ENCODE results near the gene SMG5. TPM values are rescaled to one million over a fixed set of nuclear protein-coding genes. Genes with fewer than 3 reads are reported as not detected.

SMG5 gene
- total RNA-seq, 1 donor from 2014 or later: 91.6 TPM

DNA sequence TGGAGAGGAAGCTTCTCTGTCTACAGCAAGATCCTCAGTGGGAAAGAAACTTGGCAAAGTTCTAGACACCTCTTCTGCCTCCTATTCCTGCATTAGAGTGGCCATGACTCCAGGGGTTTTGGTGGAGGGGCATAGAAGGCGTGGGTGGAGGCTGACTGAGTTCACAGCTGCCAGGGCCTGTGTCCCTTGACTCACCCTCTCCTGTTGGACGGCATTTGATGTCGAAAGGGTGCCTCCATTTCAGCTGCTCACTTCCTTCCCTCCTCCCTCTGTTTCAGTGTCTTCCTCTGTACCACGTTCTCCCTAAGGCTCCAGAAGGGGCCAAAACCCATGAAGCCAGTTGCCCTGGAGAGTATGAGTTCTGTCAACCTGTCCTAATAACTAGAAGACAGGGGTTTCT, 2.1 kb upstream of the SMG5 start:
- intact Hi-C loops (cut with DNase I): loop anchor here (5.0 kb wide), 1 partner anchor 53 kb away; the partner anchor contains the start of genes CCT3 and TSACC
- no peak for DNase-seq (ENCODE audit: missing footprints)
- ATAC-seq: no peak

DNA sequence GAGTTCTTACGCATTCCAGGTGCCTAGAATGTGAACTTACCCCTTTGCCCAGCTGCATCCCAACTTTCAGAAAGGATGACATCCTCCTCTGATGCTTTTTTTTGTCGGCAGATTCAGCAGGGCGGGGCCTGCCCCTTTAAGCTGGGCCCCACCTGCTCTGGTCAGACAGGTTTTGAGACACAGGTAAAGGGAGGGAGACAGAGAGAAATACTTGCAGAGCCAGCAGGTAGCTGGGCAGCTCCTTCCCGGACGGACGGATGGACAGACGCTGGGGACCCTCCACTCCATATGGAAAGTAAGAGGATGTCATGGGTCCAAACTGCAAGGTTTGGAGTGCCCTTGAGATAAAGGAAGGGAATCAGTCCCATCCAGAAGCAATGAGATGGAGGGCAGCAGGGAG, 1.5 kb upstream of the SMG5 start, which contains the start of gene TMEM79:
Gene TMEM79, plus strand, starts transcription at position 214 of the 400 bp plus-strand sequence. CDS start 902 bp downstream, outside the sequence.
- ATAC-seq (no peak), DNase-seq (ENCODE audit: missing footprints) (no peak)
- intact Hi-C loops (cut with DNase I): loop anchor here (5.0 kb wide), 1 partner anchor 53 kb away; the partner anchor contains the start of genes CCT3 and TSACC

DNA sequence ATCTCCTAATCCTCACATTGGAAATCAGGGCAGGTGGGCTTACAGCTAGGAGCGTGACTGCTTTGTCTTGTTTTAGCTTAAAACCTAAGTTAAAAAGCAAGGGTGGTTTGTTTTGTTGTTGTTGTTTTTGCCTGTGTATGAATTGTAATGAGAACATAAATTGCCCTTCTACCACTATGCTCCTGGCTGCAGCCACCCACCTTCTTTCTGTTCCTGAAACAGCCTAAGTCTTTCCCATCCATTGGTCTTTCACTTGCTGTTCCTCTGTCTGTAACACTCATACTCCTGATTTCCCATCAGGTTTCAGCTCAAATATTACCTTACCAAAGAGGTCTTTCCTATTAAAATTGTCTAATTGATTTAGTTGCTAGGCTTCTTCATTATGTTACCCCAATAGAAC, 896 bp upstream of the SMG5 start:
- DNase-seq (ENCODE audit: missing footprints) (no peak), ATAC-seq (no peak)
- intact Hi-C loops (cut with DNase I): loop anchor here (5.0 kb wide), 1 partner anchor 54 kb away; the partner anchor contains the start of genes CCT3 and TSACC

DNA sequence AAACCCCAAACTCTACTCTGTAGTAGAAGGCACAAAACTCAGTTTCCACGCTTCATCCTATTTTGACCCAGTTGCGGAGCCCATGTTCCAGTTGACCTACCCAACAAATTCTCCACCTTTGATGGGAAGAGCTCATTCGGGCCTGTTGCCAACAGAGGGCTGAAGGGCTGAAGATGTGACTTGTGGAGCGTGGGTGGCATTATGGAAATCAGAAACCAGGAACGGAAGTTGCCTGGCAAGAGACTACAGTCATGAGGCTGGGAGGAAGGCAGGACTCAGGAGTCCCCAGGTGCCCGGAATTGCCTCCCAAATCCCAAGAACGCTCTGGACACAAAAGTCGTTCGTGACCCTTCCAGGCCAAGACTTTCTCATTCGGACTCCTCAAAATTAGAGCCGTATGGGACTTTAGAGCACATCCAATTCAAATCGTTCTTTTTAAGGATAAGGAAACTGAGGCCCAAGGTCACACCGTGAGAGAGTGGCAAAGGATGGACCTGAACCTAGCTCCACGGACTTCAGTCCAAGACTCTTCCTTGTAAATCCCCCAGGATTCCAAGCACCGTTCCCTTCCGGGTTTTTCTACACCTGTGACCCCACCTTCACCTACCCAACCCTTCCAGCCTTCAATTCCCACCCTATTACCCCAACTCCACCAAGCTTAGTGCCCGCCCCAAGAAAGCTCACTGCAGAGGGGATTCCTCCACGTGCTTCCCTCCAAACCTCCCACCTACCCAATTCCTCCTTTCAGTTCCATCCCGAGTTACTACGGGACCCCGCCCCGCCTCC, 739 bp downstream of the SMG5 start:
- no peak for DNase-seq (ENCODE audit: missing footprints)
- no peak for ATAC-seq
- intact Hi-C loops (cut with DNase I): loop anchor here (5.0 kb wide), 1 partner anchor 55 kb away; the partner anchor contains the start of genes CCT3 and TSACC

DNA sequence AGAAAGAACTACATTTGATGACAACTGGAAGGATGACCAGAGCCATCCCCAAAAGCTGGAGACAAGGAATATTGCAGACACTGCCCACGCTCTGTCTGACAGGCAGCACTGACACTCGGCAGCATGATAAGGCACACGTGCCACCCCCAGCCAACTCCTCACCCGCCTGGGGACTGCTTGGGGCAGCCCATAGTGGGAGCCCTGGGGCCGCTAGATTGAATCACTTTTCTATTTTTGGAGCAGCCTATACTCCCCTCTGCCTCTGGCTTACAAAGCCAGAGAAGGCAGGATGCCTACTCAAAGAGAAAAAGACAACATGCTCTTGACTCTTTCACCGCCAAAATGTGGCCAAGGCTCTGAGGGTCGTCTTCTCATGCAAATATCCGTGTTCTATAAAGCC, 1.3 kb downstream of the SMG5 start:
- intact Hi-C loops (cut with DNase I): loop anchor here (5.0 kb wide), 1 partner anchor 56 kb away; the partner anchor contains the start of genes CCT3 and TSACC
- DNase-seq (ENCODE audit: missing footprints): peak; percentile 78
- ATAC-seq: peak; percentile 77

DNA sequence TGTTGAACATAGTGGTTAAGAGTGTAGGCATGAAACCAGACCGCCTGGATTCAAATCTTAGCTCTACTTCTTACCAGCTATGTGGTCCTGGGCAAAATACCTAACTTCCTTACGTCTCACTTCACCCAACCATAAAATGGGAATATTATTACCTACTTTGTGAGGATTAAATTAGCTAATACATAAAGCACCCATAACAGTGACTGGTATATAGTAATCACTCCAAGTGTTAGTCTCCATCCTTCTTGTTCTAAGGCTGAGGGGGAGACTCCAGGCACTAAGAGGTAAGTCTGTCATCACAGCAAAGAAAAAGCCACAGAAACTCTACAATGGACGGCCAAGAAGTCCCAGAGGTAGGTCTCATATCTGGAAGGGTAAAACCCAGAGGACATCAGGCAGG, 2.8 kb downstream of the SMG5 start:
- intact Hi-C loops (cut with DNase I): loop anchor here (5.0 kb wide), 2 partner anchors 43 to 57 kb away; partner anchors contain the start of genes CCT3 and TSACC
- DNase-seq (ENCODE audit: missing footprints) (no peak), ATAC-seq (no peak)

DNA sequence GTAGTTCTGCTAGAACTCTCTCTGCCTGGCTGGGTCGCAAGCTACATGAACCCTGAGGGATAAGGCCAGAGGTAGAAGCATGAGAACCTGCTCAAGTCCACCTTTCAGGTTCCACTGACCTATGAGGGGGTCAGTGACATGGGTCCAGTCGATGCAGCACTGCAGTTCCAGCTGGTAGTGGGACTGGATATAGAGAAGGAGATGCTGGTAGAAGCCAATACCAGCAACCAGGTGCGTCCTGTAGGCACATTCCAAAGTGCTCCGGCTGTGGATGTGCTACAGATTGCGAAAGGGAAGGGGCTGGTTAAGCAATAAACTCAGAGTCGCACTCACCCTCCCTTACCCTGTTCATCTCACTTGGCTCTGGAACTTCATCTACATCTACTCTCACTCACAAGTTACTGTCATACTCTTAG, 5.7 kb downstream of the SMG5 start:
- intact Hi-C loops (cut with DNase I): loop anchor here (5.0 kb wide), 1 partner anchor 40 kb away; no protein-coding TSS in a partner anchor
- DNase-seq (ENCODE audit: missing footprints) (no peak), ATAC-seq (no peak)

DNA sequence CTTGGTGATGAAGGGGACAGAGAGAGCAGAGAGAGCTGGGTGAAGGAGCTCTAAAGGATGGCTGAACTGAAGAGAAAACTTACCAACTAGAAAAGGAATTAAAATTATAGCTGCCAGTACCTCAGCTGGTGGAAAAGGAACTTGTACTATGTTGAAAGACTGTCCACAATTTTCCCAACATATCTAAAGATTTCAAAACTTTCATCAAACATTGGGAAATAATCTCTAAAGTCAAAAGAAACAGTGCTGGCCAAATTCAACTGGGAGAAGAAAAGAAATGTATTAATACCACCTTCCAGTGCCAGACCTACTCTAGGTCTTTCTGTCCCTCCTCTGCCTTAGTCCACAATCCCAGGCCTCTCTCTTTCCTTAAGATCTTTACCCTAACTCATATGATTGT, 6.1 kb downstream of the SMG5 start:
- ATAC-seq (no peak), DNase-seq (ENCODE audit: missing footprints) (no peak)
- intact Hi-C loops (cut with DNase I): loop anchor here (5.0 kb wide), 1 partner anchor 39 kb away; no protein-coding TSS in a partner anchor

DNA sequence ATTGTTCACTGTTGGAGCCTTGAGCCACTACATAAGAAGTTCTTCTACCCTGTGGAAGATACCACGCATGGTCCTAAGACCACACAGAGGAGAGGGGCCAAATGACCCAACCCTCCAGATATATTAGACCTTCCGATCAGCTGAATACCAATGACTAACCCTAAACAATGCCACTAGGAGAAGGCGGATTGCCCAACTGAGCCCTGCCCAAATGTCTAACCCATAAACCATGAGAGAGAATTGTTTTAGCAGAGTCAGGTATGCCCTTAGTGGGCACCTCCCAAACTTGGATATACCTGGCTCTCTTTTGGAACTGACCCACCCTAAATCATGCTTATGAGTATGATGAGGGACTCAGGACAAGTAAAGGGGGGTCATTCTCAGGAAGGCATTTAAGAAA, 12.3 kb downstream of the SMG5 start:
- no peak for DNase-seq (ENCODE audit: missing footprints)
- ATAC-seq: no peak
- intact Hi-C loops (cut with DNase I): no loop called here

DNA sequence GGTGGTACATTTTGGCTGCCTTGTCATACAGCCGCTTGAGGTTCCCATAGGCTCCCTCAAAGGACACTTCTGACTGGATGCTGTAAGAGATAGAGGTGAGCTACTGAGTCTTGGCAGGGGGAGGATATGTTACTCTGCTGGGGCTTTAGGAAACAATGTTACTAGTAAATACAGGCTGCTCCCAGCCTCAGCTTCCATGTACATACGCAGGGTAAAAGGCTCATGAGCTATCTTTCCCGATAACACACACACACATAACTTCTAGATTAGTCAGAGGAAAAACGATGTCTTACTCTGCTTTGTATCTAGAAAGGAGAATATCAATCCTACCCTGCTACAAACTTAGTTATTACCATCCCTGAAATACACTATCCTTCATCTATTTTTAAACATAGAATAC, 14.3 kb downstream of the SMG5 start:
- no peak for ATAC-seq
- intact Hi-C loops (cut with DNase I): no loop called here
- DNase-seq (ENCODE audit: missing footprints): no peak

DNA sequence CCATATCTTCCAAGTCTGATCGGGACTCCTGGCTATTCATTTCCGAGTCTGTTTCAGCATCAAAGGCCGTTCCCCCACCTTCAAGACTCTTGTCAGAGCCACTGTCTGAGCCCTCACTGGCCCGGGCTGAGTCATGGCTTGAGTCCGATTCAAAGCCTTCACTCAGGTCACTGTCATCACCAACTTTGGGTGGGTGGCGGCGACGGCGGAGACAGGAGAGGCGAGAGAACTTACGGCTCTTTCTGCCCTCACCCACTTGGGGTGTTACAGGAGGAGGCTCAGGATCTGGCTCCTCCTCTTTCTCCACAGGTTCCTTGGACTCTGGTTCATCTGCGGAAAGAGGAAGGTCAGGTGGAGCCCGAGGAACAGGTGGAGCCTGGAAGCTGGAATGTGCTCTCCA, 16.6 kb downstream of the SMG5 start:
- DNase-seq (ENCODE audit: missing footprints): no peak
- ATAC-seq: no peak
- intact Hi-C loops (cut with DNase I): no loop called here

DNA sequence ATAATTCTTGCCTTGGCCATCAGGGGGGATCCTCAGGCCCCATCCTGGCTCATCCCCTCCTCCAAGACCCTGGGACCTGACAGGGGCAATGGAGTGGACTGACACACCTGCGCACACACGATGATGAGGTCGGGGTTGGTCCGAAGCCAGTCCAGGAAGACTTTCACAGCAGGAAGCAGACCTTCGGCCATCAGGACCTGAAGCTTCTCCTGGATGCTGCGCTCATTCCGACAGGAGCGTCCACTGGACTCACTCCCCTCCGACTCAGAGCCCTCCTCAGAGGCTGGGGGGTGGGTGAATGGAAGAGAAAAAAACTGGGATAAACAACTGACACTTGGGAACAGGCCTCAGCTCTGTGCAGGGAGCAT, 19.4 kb downstream of the SMG5 start:
- intact Hi-C loops (cut with DNase I): no loop called here
- no peak for DNase-seq (ENCODE audit: missing footprints)

DNA sequence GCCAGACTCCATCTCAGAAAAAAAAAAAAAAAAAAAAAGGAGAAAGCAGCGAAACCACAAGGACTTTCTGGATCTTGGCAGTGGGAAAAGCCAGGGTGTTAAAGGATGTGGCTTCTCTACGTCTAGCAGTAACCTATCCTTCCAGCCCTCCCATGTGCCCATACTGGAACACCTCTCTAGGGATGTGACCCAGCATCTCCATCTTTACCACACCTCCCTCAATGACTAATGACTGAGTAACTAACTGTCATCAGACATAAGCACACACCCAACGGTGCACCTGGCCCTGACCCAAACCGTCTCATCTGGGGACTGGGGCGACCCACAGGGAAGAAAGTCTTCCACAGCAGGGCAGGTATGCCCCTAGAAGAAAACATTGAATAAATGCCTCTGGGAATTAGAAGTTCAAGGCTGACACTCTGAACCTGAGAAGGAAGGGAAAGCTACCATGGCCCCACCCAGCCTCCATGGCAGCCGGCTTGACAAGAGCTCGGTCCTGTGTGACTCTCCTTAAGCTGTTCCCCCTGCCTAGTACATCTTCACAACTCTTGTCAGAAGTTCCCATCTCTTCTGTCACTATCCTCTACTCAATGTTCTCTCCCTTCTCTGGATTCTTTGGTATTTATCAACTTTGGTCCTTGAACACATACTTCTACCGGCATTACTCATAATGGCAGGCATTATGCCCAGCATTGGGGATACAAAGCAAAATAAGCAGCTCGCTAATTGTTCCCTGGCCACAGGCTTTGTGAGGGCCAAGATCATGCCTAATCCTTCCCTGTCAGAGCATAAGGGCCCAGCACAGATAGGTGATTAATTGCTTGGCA, 20.0 kb downstream of the SMG5 start:
- DNase-seq (ENCODE audit: missing footprints) (no peak), ATAC-seq (no peak)
- intact Hi-C loops (cut with DNase I): no loop called here

More for the DNA sequence above, 19.4 kb downstream of the SMG5 start:
- no peak for ATAC-seq

DNA sequence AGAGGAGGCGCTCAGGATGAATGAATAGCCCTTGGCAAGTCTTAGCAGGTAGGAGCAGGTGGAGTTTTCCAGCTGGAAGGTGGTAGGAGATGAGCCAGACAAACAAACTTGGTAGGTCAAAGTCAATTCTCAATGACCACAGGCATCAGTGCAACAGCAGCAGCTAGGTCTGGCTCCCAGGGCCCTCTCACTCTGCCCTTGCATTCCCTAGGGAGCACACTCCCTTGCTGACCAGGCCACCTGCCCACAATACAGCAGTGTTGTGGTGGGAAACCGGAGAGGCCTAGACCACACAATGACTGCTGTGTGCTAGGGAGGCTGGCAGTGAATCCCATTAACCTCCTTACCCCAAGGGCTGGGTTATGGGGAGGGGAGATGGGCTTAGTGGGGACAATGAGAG, 21.7 kb downstream of the SMG5 start:
- intact Hi-C loops (cut with DNase I): loop anchor here (2.0 kb wide), 1 partner anchor 26 kb away; no protein-coding TSS in a partner anchor
- ATAC-seq (no peak), DNase-seq (ENCODE audit: missing footprints) (no peak)

DNA sequence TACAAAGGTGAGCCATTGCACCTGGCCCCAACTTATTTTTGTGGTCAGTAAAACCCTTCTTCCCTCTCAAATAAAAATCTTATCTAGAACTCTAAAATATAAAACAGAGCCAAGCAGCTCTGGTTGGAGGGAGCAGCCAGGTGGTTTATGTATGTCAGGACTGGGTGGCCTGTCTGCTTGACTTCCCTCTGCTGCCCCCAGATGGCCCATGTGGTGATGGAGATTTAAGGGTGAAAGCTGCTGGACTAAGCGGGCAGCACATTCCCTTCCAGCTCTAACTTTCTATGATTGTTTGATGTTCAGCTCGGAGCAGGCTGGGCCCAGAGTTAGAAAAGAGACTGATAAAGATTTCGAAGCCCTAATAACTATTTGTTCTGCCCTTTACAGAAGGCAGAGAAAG, 22.8 kb downstream of the SMG5 start:
- DNase-seq (ENCODE audit: missing footprints) (no peak), ATAC-seq (no peak)
- intact Hi-C loops (cut with DNase I): loop anchor here (2.0 kb wide), 1 partner anchor 25 kb away; no protein-coding TSS in a partner anchor

DNA sequence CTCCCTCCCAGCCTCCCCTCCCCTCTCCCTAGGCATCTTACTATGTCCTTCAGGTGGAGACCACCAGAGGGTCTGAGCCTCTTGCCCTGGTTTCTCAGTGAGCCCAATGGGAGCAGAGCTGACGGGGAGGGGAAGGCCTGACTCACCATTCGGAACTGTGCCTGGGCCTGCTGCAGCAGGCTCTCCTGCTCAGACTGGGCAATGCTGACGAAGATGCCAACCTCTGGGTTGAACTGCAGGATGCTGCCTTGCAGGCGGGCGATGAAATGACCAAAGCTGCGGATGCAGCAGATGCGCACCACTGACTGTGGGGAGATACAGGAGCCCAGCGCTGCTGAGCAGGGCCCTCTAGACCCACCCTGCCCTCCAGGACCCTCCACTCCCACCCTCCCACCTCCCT, 23.8 kb downstream of the SMG5 start:
- DNase-seq (ENCODE audit: missing footprints) (no peak), ATAC-seq (no peak)
- intact Hi-C loops (cut with DNase I): no loop called here

DNA sequence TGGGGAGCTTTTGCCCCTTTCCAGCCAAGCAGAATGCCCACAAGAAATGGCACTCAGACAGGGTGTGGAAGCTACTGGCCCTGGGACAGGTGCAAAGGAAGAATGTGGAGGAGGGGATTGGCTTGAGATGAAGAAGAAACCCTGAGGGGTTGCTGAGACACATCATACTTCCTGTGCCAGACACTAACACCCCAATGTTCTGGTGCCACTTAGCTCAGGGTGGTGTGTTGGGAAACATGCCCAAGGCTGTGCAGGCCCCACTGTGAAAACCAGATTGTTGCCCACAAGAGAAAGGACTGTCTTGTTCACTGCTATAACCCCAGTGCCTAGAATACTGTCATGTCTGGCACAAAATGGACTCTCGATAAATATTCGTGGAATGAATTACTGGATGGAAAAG, 24.9 kb downstream of the SMG5 start:
- DNase-seq (ENCODE audit: missing footprints) (no peak), ATAC-seq (no peak)
- intact Hi-C loops (cut with DNase I): no loop called here

DNA sequence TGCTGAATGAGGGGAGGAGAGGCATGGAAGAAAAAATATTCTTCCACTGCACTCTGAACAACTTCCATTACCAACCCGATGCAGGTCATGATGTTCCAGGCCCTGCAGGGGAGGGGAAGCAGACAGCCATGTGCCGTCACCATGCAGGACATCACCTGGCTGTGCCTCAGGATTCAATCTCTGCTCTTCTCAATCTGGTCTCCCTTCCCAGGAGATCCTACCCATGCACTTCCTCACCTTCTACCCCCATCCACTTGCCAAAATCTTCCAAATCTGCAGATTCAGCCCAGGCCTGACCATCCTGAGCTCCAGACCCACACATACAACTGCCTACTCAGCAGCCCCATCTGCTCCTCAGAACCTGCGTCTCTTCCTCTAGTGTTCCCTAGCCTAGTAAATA, 29.0 kb downstream of the SMG5 start:
- DNase-seq (ENCODE audit: missing footprints) (no peak), ATAC-seq (no peak)
- intact Hi-C loops (cut with DNase I): no loop called here

DNA sequence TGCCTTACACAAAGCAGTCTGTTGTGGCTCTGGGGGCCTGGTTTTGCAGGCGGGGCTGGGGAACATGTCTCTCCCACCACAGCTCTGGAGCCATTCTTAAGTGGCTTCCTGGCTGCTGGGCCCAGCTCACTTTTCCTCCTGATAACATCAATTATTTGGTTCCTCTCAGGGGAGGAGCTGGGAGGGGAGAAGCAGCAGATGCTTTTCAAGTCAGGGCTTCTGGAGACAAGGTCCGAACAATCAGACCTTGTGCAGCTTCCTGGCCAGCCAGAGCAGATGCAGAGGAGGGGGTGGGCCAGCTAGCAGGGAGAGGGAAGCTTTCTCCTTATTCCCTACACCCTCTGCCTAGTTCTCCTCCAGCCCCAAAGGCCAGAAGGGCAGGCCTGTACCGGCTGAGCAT, 31.1 kb downstream of the SMG5 start:
- intact Hi-C loops (cut with DNase I): no loop called here
- ATAC-seq: no peak

More for the DNA sequence above, 31.1 kb downstream of the SMG5 start:
- no peak for DNase-seq (ENCODE audit: missing footprints)

Measured in Right ventricle myocardium inferior (tissue), 1 donor.